ENCODE results near the gene C3orf62.

Gene C3orf62

GRCh38 chr3:49265661-49266386, 11.2 kb downstream of the C3orf62 start:
- TF ChIP-seq SIN3A (IDR thresholded peaks at IDR 0.05; ENCODE audit: borderline replicate concordance, insufficient read depth, low read length), result no peak
- TF ChIP-seq TAF1 (IDR thresholded peaks at IDR 0.05; ENCODE audit: borderline replicate concordance, insufficient read depth, low read length), result no peak
- TF ChIP-seq POLR2AphosphoS5 (IDR thresholded peaks at IDR 0.05; ENCODE audit: low read depth, low read length), result no peak
- TF ChIP-seq FOXP2 (optimal IDR thresholded peaks at IDR 0.05; ENCODE audit: borderline replicate concordance, extremely low read depth, extremely low read length, insufficient read depth), result no peak
- no peak for TF ChIP-seq REST (IDR thresholded peaks at IDR 0.05; ENCODE audit: insufficient read depth in 1 of 2, low read depth in 2 of 2, low read length in 2 of 2)

- no peak for TF ChIP-seq SIN3A (IDR thresholded peaks at IDR 0.05; ENCODE audit: borderline replicate concordance, insufficient read depth, low read length)
- no peak for TF ChIP-seq POLR2AphosphoS5 (IDR thresholded peaks at IDR 0.05; ENCODE audit: low read depth, low read length)
- no peak for TF ChIP-seq REST (IDR thresholded peaks at IDR 0.05; ENCODE audit: insufficient read depth in 1 of 2, low read depth in 2 of 2, low read length in 2 of 2)
- no peak for TF ChIP-seq TAF1 (IDR thresholded peaks at IDR 0.05; ENCODE audit: borderline replicate concordance, insufficient read depth, low read length)
- no peak for TF ChIP-seq FOXP2 (optimal IDR thresholded peaks at IDR 0.05; ENCODE audit: borderline replicate concordance, extremely low read depth, extremely low read length, insufficient read depth)
These were observed 13.7 kb downstream of the C3orf62 start for GRCh38 chr3:49263159-49263889.

- TF ChIP-seq TAF1 (IDR thresholded peaks at IDR 0.05; ENCODE audit: borderline replicate concordance, insufficient read depth, low read length) (no peak), REST (IDR thresholded peaks at IDR 0.05; ENCODE audit: insufficient read depth in 1 of 2, low read depth in 2 of 2, low read length in 2 of 2) (no peak), POLR2AphosphoS5 (IDR thresholded peaks at IDR 0.05; ENCODE audit: low read depth, low read length) (no peak), SIN3A (IDR thresholded peaks at IDR 0.05; ENCODE audit: borderline replicate concordance, insufficient read depth, low read length) (no peak), FOXP2 (optimal IDR thresholded peaks at IDR 0.05; ENCODE audit: borderline replicate concordance, extremely low read depth, extremely low read length, insufficient read depth) (no peak)
These were observed 16.2 kb downstream of the C3orf62 start for GRCh38 chr3:49260806-49261324.

GRCh38 chr3:49257187-49257586, 19.8 kb downstream of the C3orf62 start:
- TF ChIP-seq FOXP2 (optimal IDR thresholded peaks at IDR 0.05; ENCODE audit: borderline replicate concordance, extremely low read depth, extremely low read length, insufficient read depth) (no peak), SIN3A (IDR thresholded peaks at IDR 0.05; ENCODE audit: borderline replicate concordance, insufficient read depth, low read length) (no peak), POLR2AphosphoS5 (IDR thresholded peaks at IDR 0.05; ENCODE audit: low read depth, low read length) (no peak), REST (IDR thresholded peaks at IDR 0.05; ENCODE audit: insufficient read depth in 1 of 2, low read depth in 2 of 2, low read length in 2 of 2) (no peak), TAF1 (IDR thresholded peaks at IDR 0.05; ENCODE audit: borderline replicate concordance, insufficient read depth, low read length) (no peak)

Measured in PFSK-1 (cell line).